Body of pancreas (tissue), 4 donors: Measurements from ENCODE around the gene SOX18. TPM values are rescaled to one million over a fixed set of nuclear protein-coding genes. Genes with fewer than 3 reads are reported as not detected.
"Not testable (repeated sequence)": the region's sequence is repeated elsewhere in the genome, so short reads cannot be mapped to it uniquely, and the experiment has no call there.

ENCODE experiments used
- ATAC-seq: fragments of 150-250 bp; one replicate; pipeline ENCODE4 v1.9.1; 2016
- DNase-seq, 4 donors: peaks; one replicate each; pipeline ENCODE4 v3.0.0-alpha.2; 2019
- H3K27ac ChIP-seq, 4 donors: fragments of 200-600 bp; sonication (generic); 1 replicate in 3 of 4; 2 replicates in 1 of 4; pipeline versions ENCODE4 v1.5.1 to v1.6.1; 2016 to 2019; ENCODE audit warnings: mild to moderate bottlenecking in 1 of 4, mixed read lengths in 1 of 4, moderate library complexity in 1 of 4
- H3K27me3 ChIP-seq, 2 donors: fragments of 200-600 bp; sonication (generic); one replicate each; pipeline ENCODE4 v1.6.0; 2016; ENCODE audit warnings: mild to moderate bottlenecking in 1 of 2
- H3K36me3 ChIP-seq, 2 donors: fragments of 200-600 bp; sonication (generic); replicated peaks in 1 of 2; 2 replicates each; pipeline ENCODE4 v1.5.1; 2016; ENCODE audit warnings: low read depth in 2 of 2; ENCODE audit not compliant: insufficient read depth in 1 of 2
- H3K4me1 ChIP-seq: fragments of 200-600 bp; sonication (generic); one replicate; pipeline ENCODE4 v1.6.0; 2016
- H3K4me3 ChIP-seq, 2 donors: fragments of 200-600 bp; sonication (generic); 1 replicate in 1 of 2; 2 replicates in 1 of 2; pipeline ENCODE4 v1.5.1; 2016 to 2019
- H3K9me3 ChIP-seq, 3 donors: fragments of 200-600 bp; sonication (generic); 1 replicate in 2 of 3; 2 replicates in 1 of 3; pipeline ENCODE4 v1.5.1; 2016
- CTCF ChIP-seq, 7 experiments: fragments of 450-650 bp in 4 of 7; fragments of 200-600 bp in 3 of 7; sonication (generic) in 3 of 7; IDR thresholded peaks; one replicate each; pipeline ENCODE4 v1.5.1; 2016 to 2019; ENCODE audit warnings: antibody characterized with exemption in 7 of 7
- POLR2A ChIP-seq, 3 donors: fragments of 450-650 bp; IDR thresholded peaks; one replicate each; pipeline ENCODE4 v1.6.1; 2016; ENCODE audit warnings: antibody characterized with exemption in 3 of 3, mild to moderate bottlenecking in 2 of 3
- WGBS, 2 donors: methylation state at CpG; one replicate each; pipeline ENCODE4 v1.1.5; 2017; 5-methylcytosine and 5-hydroxymethylcytosine counted together
- intact Hi-C: fragments of 100-400 bp; cut with DNase I; formaldehyde crosslinking; loops from one replicate; pipeline ENCODE4 v1.15.1; 2023
- total RNA-seq, 2 donors: library from RNA; depleted of rRNA; stranded (reverse); fragments of >200 nt; gene quantifications; one replicate each; pipeline ENCODE4 v1.1.0, GENCODE V29; 2016

The SOX18 gene
- total RNA-seq, 2 donors from 2014 or later = 6.5 to 17.1 TPM

- ATAC-seq = no peak
- DNase-seq = no peak
- peaks cover 23% of the 10 kb centered on the region for H3K4me1 ChIP-seq
- H3K36me3 ChIP-seq = peaks cover 10 to 49% of the 10 kb centered on the region in 2 donors
- intact Hi-C loops = no loop called here
- no peak overlapping the region for H3K27ac ChIP-seq
- no peaks in the 10 kb centered on the region for H3K27me3 ChIP-seq
- TF ChIP-seq CTCF (IDR thresholded peaks at IDR 0.05) (no peak), POLR2A (IDR thresholded peaks at IDR 0.05) (no peak)
- 92 to 96% methylated on average over 14 to 17 of the region's 17 CpGs for WGBS, 2 donors
- no peak overlapping the region for H3K4me3 ChIP-seq
- H3K9me3 ChIP-seq = no peaks in the 10 kb centered on the region
Measured at GRCh38 chr20:64022671-64023360, 26.6 kb downstream of the SOX18 start.

GRCh38 chr20:64021124-64021975, 28.1 kb downstream of the SOX18 start:
- ATAC-seq = no peak
- H3K27me3 ChIP-seq = no peaks in the 10 kb centered on the region
- peaks cover 0 to 46% of the 10 kb centered on the region in 2 donors for H3K36me3 ChIP-seq
- TF ChIP-seq POLR2A (IDR thresholded peaks at IDR 0.05) (no peak), CTCF (IDR thresholded peaks at IDR 0.05) (no peak)
- no peak overlapping the region for H3K4me3 ChIP-seq
- DNase-seq = no peak
- no peak overlapping the region for H3K27ac ChIP-seq
- WGBS, 2 donors = 89 to 91% methylated on average over 32 to 36 of the region's 36 CpGs
- peaks cover 23% of the 10 kb centered on the region for H3K4me1 ChIP-seq
- intact Hi-C loops = no loop called here
- no peaks in the 10 kb centered on the region for H3K9me3 ChIP-seq

- Histone ChIP-seq H3K9me3 (no peaks in the 10 kb centered on the region), H3K36me3 (peaks cover 8 to 48% of the 10 kb centered on the region in 2 donors), H3K27me3 (no peaks in the 10 kb centered on the region), H3K27ac (no peak overlapping the region), H3K4me1 (no peaks in the 10 kb centered on the region), H3K4me3 (no peak overlapping the region)
- intact Hi-C loops = no loop called here
- TF ChIP-seq CTCF (IDR thresholded peaks at IDR 0.05) = no peak
- TF ChIP-seq POLR2A (IDR thresholded peaks at IDR 0.05) = no peak
- no peak for DNase-seq
- WGBS, 2 donors = 81 to 89% methylated on average over 2 of the region's 2 CpGs
- no peak for ATAC-seq
Measured at GRCh38 chr20:64015635-64016034, 33.8 kb downstream of the SOX18 start.

- DNase-seq, ATAC-seq, H3K9me3 ChIP-seq, H3K27me3 ChIP-seq, H3K27ac ChIP-seq, H3K4me1 ChIP-seq, H3K4me3 ChIP-seq, intact Hi-C loops: not testable (repeated sequence)
- 76 to 81% methylated on average over 6 to 10 of the region's 20 CpGs for WGBS, 2 donors
- peaks cover 13 to 40% of the 10 kb centered on the region in 2 donors for H3K36me3 ChIP-seq
Measured at GRCh38 chr20:64012385-64013154, 36.9 kb downstream of the SOX18 start.

- DNase-seq = no peak
- Histone ChIP-seq H3K4me3 (no peak overlapping the region), H3K27ac (no peak overlapping the region), H3K4me1 (no peaks in the 10 kb centered on the region), H3K27me3 (no peaks in the 10 kb centered on the region), H3K36me3 (peaks cover 13 to 34% of the 10 kb centered on the region in 2 donors), H3K9me3 (no peaks in the 10 kb centered on the region)
- TF ChIP-seq POLR2A (IDR thresholded peaks at IDR 0.05) = no peak
- no peak for TF ChIP-seq CTCF (IDR thresholded peaks at IDR 0.05)
- intact Hi-C loops = no loop called here
- ATAC-seq = no peak
- WGBS, 2 donors = 96 to 100% methylated on average over 8 to 16 of the region's 16 CpGs
Measured at GRCh38 chr20:64011366-64011779, 38.1 kb downstream of the SOX18 start.
